GM12878 (cell line): ENCODE results near the gene HSPB7. TPM values are rescaled to one million over a fixed set of nuclear protein-coding genes. Genes with fewer than 3 reads are reported as not detected.

ENCODE experiments used
- ATAC-seq: fragments of 200-7000 bp; cut with Tn5 transposase; 3 replicates; pipeline ENCODE4 v1.9.1; 2020; ENCODE audit warnings: mild to moderate bottlenecking, moderate library complexity
- BruUV-seq: library from RNA; stranded (reverse); fragments of 400-500 nt; replicated peaks from 2 replicates; lab custom pipeline; 2021; lab: Mats Ljungman, UMichigan
- CTCF ChIA-PET: fragments of 300-600 bp; sonication (Branson Sonifier 250); formaldehyde crosslinking; extraction: SDS; loops from one replicate; lab custom pipeline; 2021; ENCODE audit warnings: inconsistent platforms; lab: Yijun Ruan, JAX
- POLR2A ChIA-PET: fragments of 350-600 bp; formaldehyde crosslinking; extraction: SDS; loops from one replicate; lab custom pipeline; 2021; ENCODE audit warnings: inconsistent platforms; lab: Charles Lee
- RAD21 ChIA-PET: fragments of 300-600 bp; sonication (Branson Sonifier 250); formaldehyde crosslinking; loops from one replicate; lab custom pipeline; 2023; ENCODE audit warnings: antibody characterized with exemption; ENCODE audit not compliant: unreplicated experiment; lab: Charles Lee
- SMC1A ChIA-PET: fragments of 300-600 bp; sonication (Branson Sonifier 250); formaldehyde crosslinking; loops from one replicate; lab custom pipeline; 2023; ENCODE audit not compliant: unreplicated experiment, uncharacterized antibody; lab: Charles Lee
- DNase-seq: peaks from one replicate; pipeline ENCODE4 v3.0.0-alpha.2; 2011; ENCODE audit warnings: low read depth, low spot score
- FAIRE-seq: peaks from 3 replicates; lab custom pipeline; 2011; peaks lifted over from hg19 to GRCh38; lab: Jason Lieb, UNC
- H2AFZ ChIP-seq: 2 replicates; pipeline ENCODE4 v1.6.0; 2011; ENCODE audit warnings: low read depth, low read length, control low read depth; ENCODE audit not compliant: control insufficient read depth
- H3K27ac ChIP-seq: 2 replicates; pipeline ENCODE4 v1.5.1; 2011; ENCODE audit warnings: control low read depth; ENCODE audit not compliant: control insufficient read depth, insufficient read depth
- H3K27me3 ChIP-seq, 2 experiments: replicated peaks in 1 of 2; 2 replicates each; pipeline versions ENCODE4 v1.6.0 to v1.6.1; 2011; ENCODE audit warnings: low read length in 1 of 2; ENCODE audit not compliant: control insufficient read depth in 2 of 2, insufficient read depth in 2 of 2
- H3K36me3 ChIP-seq, 2 experiments: 2 replicates each; pipeline ENCODE4 v1.5.1; 2011; ENCODE audit warnings: low read length in 1 of 2; ENCODE audit not compliant: control insufficient read depth in 2 of 2, insufficient read depth in 2 of 2
- H3K4me1 ChIP-seq: 2 replicates; pipeline ENCODE4 v1.6.1; 2011; ENCODE audit warnings: mild to moderate bottlenecking, low read length, moderate library complexity, mixed read lengths; ENCODE audit not compliant: control insufficient read depth, insufficient read depth
- H3K4me2 ChIP-seq: 2 replicates; pipeline ENCODE4 v1.6.0; 2011; ENCODE audit warnings: control low read depth; ENCODE audit not compliant: control insufficient read depth, insufficient read depth
- H3K4me3 ChIP-seq: fragments of 200-600 bp; sonication (generic); 2 replicates; pipeline ENCODE4 v1.5.1; 2016
- H3K79me2 ChIP-seq: 2 replicates; pipeline ENCODE4 v1.6.0; 2011; ENCODE audit warnings: low read length; ENCODE audit not compliant: control insufficient read depth, insufficient read depth
- H3K9ac ChIP-seq: 2 replicates; pipeline ENCODE4 v1.8.0; 2011; ENCODE audit warnings: low read length, control low read depth, mixed read lengths; ENCODE audit not compliant: control insufficient read depth, insufficient read depth
- H3K9me3 ChIP-seq: replicated peaks from 3 replicates; pipeline ENCODE4 v1.5.1; 2011; ENCODE audit warnings: mild to moderate bottlenecking, low read length; ENCODE audit not compliant: control insufficient read depth, insufficient read depth
- H4K20me1 ChIP-seq: 2 replicates; pipeline ENCODE4 v1.6.0; 2011; ENCODE audit not compliant: control insufficient read depth, insufficient read depth
- BHLHE40 ChIP-seq, 2 experiments: fragments of 450-650 bp in 1 of 2; IDR thresholded peaks; 2 replicates each; pipeline ENCODE4 v1.6.1; 2011 to 2017; ENCODE audit warnings: low read depth in 2 of 2, borderline replicate concordance in 1 of 2, improper control_type of control experiment in 1 of 2, low read length in 1 of 2, mild to moderate bottlenecking in 1 of 2
- DPF2 ChIP-seq: fragments of 450-650 bp; IDR thresholded peaks from 2 replicates; pipeline ENCODE4 v1.6.1; 2017; ENCODE audit warnings: mild to moderate bottlenecking
- IRF4 ChIP-seq: IDR thresholded peaks from 2 replicates; pipeline ENCODE4 v1.6.1; 2011; ENCODE audit warnings: low read depth, low read length
- MTA2 ChIP-seq: fragments of 450-650 bp; IDR thresholded peaks from 2 replicates; pipeline ENCODE4 v1.6.1; 2016; ENCODE audit warnings: low read depth, mild to moderate bottlenecking, moderate library complexity
- NR2C1 ChIP-seq: fragments of 450-650 bp; IDR thresholded peaks from 2 replicates; pipeline ENCODE4 v1.6.1; 2017; ENCODE audit warnings: antibody characterized with exemption, mild to moderate bottlenecking, moderate library complexity
- NR2F1 ChIP-seq: fragments of 450-650 bp; conservative IDR thresholded peaks from 2 replicates; pipeline ENCODE4 v1.6.1; 2017; ENCODE audit warnings: mild to moderate bottlenecking
- RUNX3 ChIP-seq: IDR thresholded peaks from 2 replicates; pipeline ENCODE4 v1.6.1; 2012; ENCODE audit warnings: low read length, inconsistent platforms
- SP1 ChIP-seq: IDR thresholded peaks from one replicate; pipeline ENCODE4 v1.6.1; 2011; ENCODE audit warnings: low read depth, low read length
- TCF12 ChIP-seq: IDR thresholded peaks from 2 replicates; pipeline ENCODE4 v1.6.1; 2011; ENCODE audit warnings: low read depth, mild to moderate bottlenecking, low read length
- ZNF217 ChIP-seq: fragments of 450-650 bp; IDR thresholded peaks from 2 replicates; pipeline ENCODE4 v1.6.1; 2017; ENCODE audit warnings: antibody characterized with exemption, mild to moderate bottlenecking
- WGBS: methylation state at CpG from one replicate; pipeline ENCODE4 v1.1.6; 2016; ENCODE audit warnings: low lambda C conversion rate; ENCODE audit not compliant: insufficient replicate concordance, insufficient coverage; ENCODE audit errors: missing lambda C conversion rate; 5-methylcytosine and 5-hydroxymethylcytosine counted together
- in situ Hi-C: fragments of 300-500 bp; cut with MboI; formaldehyde crosslinking; loops from 9 replicates; pipeline ENCODE4 v1.14.3; 2018; ENCODE audit warnings: mixed read lengths
- intact Hi-C: fragments of 100-400 bp; cut with micrococcal nuclease; formaldehyde crosslinking; loops from one replicate; pipeline ENCODE4 v1.14.2; 2022; ENCODE audit not compliant: unreplicated experiment
- polyA plus RNA-seq, 11 experiments: library from polyadenylated mRNA; depleted of rRNA in 4 of 11; unstranded in 6 of 11; stranded (reverse) in 5 of 11; fragments of >200 nt; fragmentation: Nextera tagmentation in 4 of 11; fragmentation: Illumina TruSeq in 1 of 11; extraction: Ambion mirVana in 4 of 11; extraction: Trizol in 1 of 11; gene quantifications; 1 replicate in 1 of 11; 2 replicates in 10 of 11; pipeline versions ENCODE4 v1.2.1 to v1.2.3, GENCODE V29; 2011 to 2016; ENCODE audit warnings: inconsistent platforms in 2 of 11, missing spikeins in 2 of 11, low read depth in 1 of 11
- total RNA-seq, 4 experiments: library from RNA; depleted of rRNA in 3 of 4; stranded (reverse); fragments of >200 nt in 3 of 4; fragmentation: Illumina TruSeq in 1 of 4; extraction: Trizol in 1 of 4; gene quantifications; 2 replicates each; pipeline versions ENCODE4 v1.2.1 to v1.2.3, GENCODE V29; 2013 to 2021

HSPB7 gene
- total and polyA plus RNA-seq, 10 of the 15 experiments (the other 5 are each of a cell fraction or from before 2014, with no cell fraction given), result 0.34 TPM; not detected in 9

- intact Hi-C loops (no loop called here), in situ Hi-C loops (no loop called here)
- ChIA-PET SMC1A (no interaction called here), CTCF (interaction anchor here (1.3 to 6.4 kb wide), 2 partner anchors 8 to 39 kb away, joined by 3 to 36 read pairs; no protein-coding TSS in a partner anchor), RAD21 (interaction anchor here (1.0 kb wide), 1 partner anchor 41 kb away, joined by 5 read pairs; no protein-coding TSS in a partner anchor), POLR2A (interaction anchor here (0.6 kb wide), 3 partner anchors 11 to 600 kb away, joined by 3 to 7 read pairs (median 5); no protein-coding TSS in a partner anchor)
- Histone ChIP-seq H3K36me3 (no peaks in the 10 kb centered on the region), H3K9ac (no peak overlapping the region), H3K79me2 (no peaks in the 10 kb centered on the region), H3K27ac (no peak overlapping the region), H4K20me1 (no peaks in the 10 kb centered on the region), H3K27me3 (no peaks in the 10 kb centered on the region; a peak in 1 of 4 replicates), H2AFZ (no peak overlapping the region), H3K9me3 (no peaks in the 10 kb centered on the region), H3K4me3 (no peak overlapping the region), H3K4me2 (peak overlapping the region; percentile 25; the same call in 1 of the 2 replicates), H3K4me1 (peaks cover 33% of the 10 kb centered on the region)
- BruUV-seq, result no TSS peak
- ATAC-seq, result 0 out of 3 replicates have a peak, but pooled peaks have one; percentile 10
- TF ChIP-seq IRF4 (no peak), ZNF217 (no peak), MTA2 (peak; percentile 33; the same call in 1 of the 2 replicates), NR2C1 (0 out of 2 replicates have a peak, but pooled peaks have one; percentile 23), BHLHE40 (IDR thresholded peaks at IDR 0.05; ENCODE audit: borderline replicate concordance in 1 of 2, low read depth in 2 of 2, low read length in 1 of 2) (peak in 1 of 2 experiments; percentile 41; a peak in 2 of 4 replicates), TCF12 (0 out of 2 replicates have a peak, but pooled peaks have one; percentile 7), NR2F1 (peak; percentile 89), RUNX3 (peak; percentile 62), SP1 (peak; percentile 29), DPF2 (0 out of 2 replicates have a peak, but pooled peaks have one; percentile 35)
- FAIRE-seq, result no peak
- DNase-seq, result no peak
- WGBS, result 32% methylated on average over 21 of the region's 23 CpGs
These were observed 1.6 kb downstream of the HSPB7 start for GRCh38 chr1:16015960-16016901.
